SK-N-SH treated with all-trans-retinoic acid at 6 μM for 48 hours (cell line): ENCODE results near the gene PCDH12.

Source experiments
- ATAC-seq: fragments of 200-7000 bp; cut with Tn5 transposase; 3 replicates; pipeline ENCODE4 v1.9.1; 2020; ENCODE audit warnings: mild to moderate bottlenecking, moderate library complexity
- ARNTL ChIP-seq: fragments of 450-650 bp; formaldehyde crosslinking; IDR thresholded peaks from 2 replicates; pipeline ENCODE4 v1.5.0; 2020; ENCODE audit warnings: low read depth, mild to moderate bottlenecking, moderate library complexity, borderline replicate concordance
- BACH2 ChIP-seq: fragments of 250-450 bp; sonication (Bioruptor Pico); IDR thresholded peaks from 2 replicates; pipeline ENCODE4 v1.9.0; 2021; ENCODE audit warnings: mild to moderate bottlenecking, borderline replicate concordance
- ESRRG ChIP-seq: fragments of 250-450 bp; sonication (Bioruptor Pico); IDR thresholded peaks from 2 replicates; pipeline ENCODE4 v1.6.1; 2021; ENCODE audit warnings: mild to moderate bottlenecking
- ISL1 ChIP-seq: fragments of 250-450 bp; sonication (Bioruptor Pico); IDR thresholded peaks from 2 replicates; pipeline ENCODE4 v2.1.2; 2022; ENCODE audit warnings: mild to moderate bottlenecking, moderate library complexity
- OSR1 ChIP-seq: fragments of 250-450 bp; sonication (Bioruptor Pico); IDR thresholded peaks from 2 replicates; pipeline ENCODE4 v1.8.0; 2022; ENCODE audit warnings: moderate library complexity, mild to moderate bottlenecking, inconsistent platforms
- RARB ChIP-seq: fragments of 250-450 bp; sonication (Bioruptor Pico); IDR thresholded peaks from 2 replicates; pipeline ENCODE4 v1.8.0; 2021; ENCODE audit warnings: mild to moderate bottlenecking, moderate library complexity
- SNAI2 ChIP-seq: fragments of 250-450 bp; sonication (Bioruptor Pico); IDR thresholded peaks from 2 replicates; pipeline ENCODE4 v1.5.0; 2020; ENCODE audit warnings: mild to moderate bottlenecking, moderate library complexity
- TCF4 ChIP-seq: fragments of 250-450 bp; sonication (Bioruptor Pico); IDR thresholded peaks from 2 replicates; pipeline ENCODE4 v1.8.0; 2021; ENCODE audit warnings: mild to moderate bottlenecking, moderate library complexity, borderline replicate concordance
- TOX ChIP-seq: fragments of 250-450 bp; sonication (Bioruptor Pico); IDR thresholded peaks from 2 replicates; pipeline ENCODE4 v1.8.0; 2021; ENCODE audit warnings: mild to moderate bottlenecking, moderate library complexity, borderline replicate concordance
- TSHZ2 ChIP-seq: fragments of 250-450 bp; sonication (Bioruptor Pico); IDR thresholded peaks from 2 replicates; pipeline ENCODE4 v1.5.0; 2020; ENCODE audit warnings: mild to moderate bottlenecking, moderate library complexity
- ZC3H10 ChIP-seq: fragments of 250-450 bp; sonication (Bioruptor Pico); IDR thresholded peaks from 2 replicates; pipeline ENCODE4 v1.5.1; 2021; ENCODE audit warnings: mild to moderate bottlenecking, moderate library complexity
- ZFP3 ChIP-seq: fragments of 250-450 bp; sonication (Bioruptor Pico); IDR thresholded peaks from 2 replicates; pipeline ENCODE4 v1.5.0; 2020; ENCODE audit warnings: mild to moderate bottlenecking, moderate library complexity
- ZFP30 ChIP-seq: fragments of 450-650 bp; formaldehyde crosslinking; IDR thresholded peaks from 2 replicates; pipeline ENCODE4 v1.5.0; 2022; ENCODE audit warnings: mild to moderate bottlenecking, moderate library complexity
- ZNF565 ChIP-seq: fragments of 450-650 bp; formaldehyde crosslinking; conservative IDR thresholded peaks from 2 replicates; pipeline ENCODE4 v1.5.0; 2020; ENCODE audit warnings: low read depth, mild to moderate bottlenecking, moderate library complexity
- ZNF70 ChIP-seq: fragments of 450-650 bp; formaldehyde crosslinking; IDR thresholded peaks from 2 replicates; pipeline ENCODE4 v1.5.0; 2020; ENCODE audit warnings: mild to moderate bottlenecking, moderate library complexity
- ZNF8 ChIP-seq: fragments of 450-650 bp; formaldehyde crosslinking; IDR thresholded peaks from 2 replicates; pipeline ENCODE4 v1.5.0; 2020; ENCODE audit warnings: mild to moderate bottlenecking, moderate library complexity
- TF ChIP-seq, protein P1 (sequence below): fragments of 250-450 bp; sonication (Bioruptor Pico); IDR thresholded peaks from 2 replicates; pipeline ENCODE4 v1.8.0; 2020; ENCODE audit warnings: mild to moderate bottlenecking, moderate library complexity, borderline replicate concordance
- TF ChIP-seq, protein P2 (sequence below): fragments of 250-450 bp; sonication (Bioruptor Pico); IDR thresholded peaks from 2 replicates; pipeline ENCODE4 v1.8.0; 2021; ENCODE audit warnings: low read depth, mild to moderate bottlenecking, moderate library complexity, borderline replicate concordance
- TF ChIP-seq, protein P3 (sequence below): fragments of 250-450 bp; sonication (Bioruptor Pico); IDR thresholded peaks from 2 replicates; pipeline ENCODE4 v1.5.1; 2021; ENCODE audit warnings: mild to moderate bottlenecking, moderate library complexity
- TF ChIP-seq, protein P4 (sequence below): fragments of 250-450 bp; sonication (Bioruptor Pico); IDR thresholded peaks from 2 replicates; pipeline ENCODE4 v1.5.1; 2020; ENCODE audit warnings: low read depth, mild to moderate bottlenecking, moderate library complexity

The PCDH12 gene

GRCh38 chr5:141903261-141903660 is 54.7 kb downstream of the PCDH12 start:
- no peak for ATAC-seq
- TF ChIP-seq TSHZ2 (CRISPR knock-in tag) (no peak), ARNTL (CRISPR knock-in tag) (no peak), ZNF70 (CRISPR knock-in tag) (no peak), OSR1 (CRISPR knock-in tag) (no peak), TCF4 (CRISPR knock-in tag) (no peak), TOX (CRISPR knock-in tag) (no peak), ZFP30 (CRISPR knock-in tag) (no peak), ZC3H10 (CRISPR knock-in tag) (no peak)
- TF ChIP-seq, protein P1, sequence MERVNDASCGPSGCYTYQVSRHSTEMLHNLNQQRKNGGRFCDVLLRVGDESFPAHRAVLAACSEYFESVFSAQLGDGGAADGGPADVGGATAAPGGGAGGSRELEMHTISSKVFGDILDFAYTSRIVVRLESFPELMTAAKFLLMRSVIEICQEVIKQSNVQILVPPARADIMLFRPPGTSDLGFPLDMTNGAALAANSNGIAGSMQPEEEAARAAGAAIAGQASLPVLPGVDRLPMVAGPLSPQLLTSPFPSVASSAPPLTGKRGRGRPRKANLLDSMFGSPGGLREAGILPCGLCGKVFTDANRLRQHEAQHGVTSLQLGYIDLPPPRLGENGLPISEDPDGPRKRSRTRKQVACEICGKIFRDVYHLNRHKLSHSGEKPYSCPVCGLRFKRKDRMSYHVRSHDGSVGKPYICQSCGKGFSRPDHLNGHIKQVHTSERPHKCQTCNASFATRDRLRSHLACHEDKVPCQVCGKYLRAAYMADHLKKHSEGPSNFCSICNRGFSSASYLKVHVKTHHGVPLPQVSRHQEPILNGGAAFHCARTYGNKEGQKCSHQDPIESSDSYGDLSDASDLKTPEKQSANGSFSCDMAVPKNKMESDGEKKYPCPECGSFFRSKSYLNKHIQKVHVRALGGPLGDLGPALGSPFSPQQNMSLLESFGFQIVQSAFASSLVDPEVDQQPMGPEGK (CRISPR knock-in tag): no peak

DNA sequence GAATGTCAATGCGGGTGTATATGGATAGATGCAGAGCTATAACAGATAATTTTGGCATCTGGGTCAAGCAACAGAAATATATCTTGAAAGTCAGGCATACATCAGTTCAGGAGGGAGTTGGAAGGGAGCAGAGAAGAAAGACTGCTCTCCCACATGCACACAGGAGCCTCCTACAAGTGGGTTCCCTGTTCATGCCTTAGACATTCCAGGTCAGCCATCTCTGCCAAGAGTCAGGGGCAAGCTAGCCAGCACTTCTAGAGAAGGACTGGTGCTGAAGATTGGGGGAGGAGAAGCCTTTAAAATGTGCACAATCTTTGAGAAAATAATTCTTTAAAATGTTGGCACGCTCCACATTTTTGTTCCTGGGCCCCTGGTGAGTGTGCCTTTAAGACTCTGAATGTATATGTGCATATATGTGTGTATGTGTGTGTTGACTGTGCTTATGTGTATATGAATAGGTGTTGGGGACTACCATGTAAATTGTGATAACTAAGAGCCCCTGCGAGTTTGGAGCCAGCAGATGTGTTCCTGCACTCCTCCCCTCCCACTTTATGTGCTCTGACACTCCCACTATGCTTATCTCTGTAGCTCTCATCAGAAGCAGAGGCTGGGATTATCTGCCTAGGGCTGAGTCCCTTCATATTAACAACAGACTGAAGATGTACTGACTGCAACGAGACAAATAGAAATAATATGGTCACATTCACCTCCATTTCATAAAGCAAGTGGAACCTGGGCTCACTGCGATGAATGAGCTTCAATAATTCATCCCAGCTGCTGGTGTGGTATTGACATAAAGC is 55.8 kb downstream of the PCDH12 start:
- no peak for TF ChIP-seq TOX (CRISPR knock-in tag)
- 0 out of 2 replicates have a peak, but pooled peaks have one; percentile 24 for TF ChIP-seq ZNF70 (CRISPR knock-in tag)
- TF ChIP-seq ZNF565 (CRISPR knock-in tag): no peak
- TF ChIP-seq BACH2 (CRISPR knock-in tag): no peak
- ATAC-seq: no peak; the same call in 2 of the 3 replicates

- ATAC-seq: no peak
- TF ChIP-seq, protein P2, sequence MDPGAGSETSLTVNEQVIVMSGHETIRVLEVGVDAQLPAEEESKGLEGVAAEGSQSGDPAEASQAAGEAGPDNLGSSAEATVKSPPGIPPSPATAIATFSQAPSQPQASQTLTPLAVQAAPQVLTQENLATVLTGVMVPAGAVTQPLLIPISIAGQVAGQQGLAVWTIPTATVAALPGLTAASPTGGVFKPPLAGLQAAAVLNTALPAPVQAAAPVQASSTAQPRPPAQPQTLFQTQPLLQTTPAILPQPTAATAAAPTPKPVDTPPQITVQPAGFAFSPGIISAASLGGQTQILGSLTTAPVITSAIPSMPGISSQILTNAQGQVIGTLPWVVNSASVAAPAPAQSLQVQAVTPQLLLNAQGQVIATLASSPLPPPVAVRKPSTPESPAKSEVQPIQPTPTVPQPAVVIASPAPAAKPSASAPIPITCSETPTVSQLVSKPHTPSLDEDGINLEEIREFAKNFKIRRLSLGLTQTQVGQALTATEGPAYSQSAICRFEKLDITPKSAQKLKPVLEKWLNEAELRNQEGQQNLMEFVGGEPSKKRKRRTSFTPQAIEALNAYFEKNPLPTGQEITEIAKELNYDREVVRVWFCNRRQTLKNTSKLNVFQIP (CRISPR knock-in tag): no peak
- no peak for TF ChIP-seq ZNF8 (CRISPR knock-in tag)
- no peak for TF ChIP-seq ZC3H10 (CRISPR knock-in tag)
- TF ChIP-seq ZFP3 (CRISPR knock-in tag): no peak
- no peak for TF ChIP-seq ZFP30 (CRISPR knock-in tag)
- TF ChIP-seq RARB (CRISPR knock-in tag): no peak
- TF ChIP-seq ISL1 (CRISPR knock-in tag): no peak
- no peak for TF ChIP-seq ARNTL (CRISPR knock-in tag)
- TF ChIP-seq TOX (CRISPR knock-in tag): no peak
- no peak for TF ChIP-seq BACH2 (CRISPR knock-in tag)
- TF ChIP-seq ZNF565 (CRISPR knock-in tag): no peak
- no peak for TF ChIP-seq OSR1 (CRISPR knock-in tag)
- TF ChIP-seq SNAI2: no peak
- TF ChIP-seq, protein P3, sequence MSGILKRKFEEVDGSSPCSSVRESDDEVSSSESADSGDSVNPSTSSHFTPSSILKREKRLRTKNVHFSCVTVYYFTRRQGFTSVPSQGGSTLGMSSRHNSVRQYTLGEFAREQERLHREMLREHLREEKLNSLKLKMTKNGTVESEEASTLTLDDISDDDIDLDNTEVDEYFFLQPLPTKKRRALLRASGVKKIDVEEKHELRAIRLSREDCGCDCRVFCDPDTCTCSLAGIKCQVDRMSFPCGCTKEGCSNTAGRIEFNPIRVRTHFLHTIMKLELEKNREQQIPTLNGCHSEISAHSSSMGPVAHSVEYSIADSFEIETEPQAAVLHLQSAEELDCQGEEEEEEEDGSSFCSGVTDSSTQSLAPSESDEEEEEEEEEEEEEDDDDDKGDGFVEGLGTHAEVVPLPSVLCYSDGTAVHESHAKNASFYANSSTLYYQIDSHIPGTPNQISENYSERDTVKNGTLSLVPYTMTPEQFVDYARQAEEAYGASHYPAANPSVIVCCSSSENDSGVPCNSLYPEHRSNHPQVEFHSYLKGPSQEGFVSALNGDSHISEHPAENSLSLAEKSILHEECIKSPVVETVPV: no peak
- TF ChIP-seq, protein P4, sequence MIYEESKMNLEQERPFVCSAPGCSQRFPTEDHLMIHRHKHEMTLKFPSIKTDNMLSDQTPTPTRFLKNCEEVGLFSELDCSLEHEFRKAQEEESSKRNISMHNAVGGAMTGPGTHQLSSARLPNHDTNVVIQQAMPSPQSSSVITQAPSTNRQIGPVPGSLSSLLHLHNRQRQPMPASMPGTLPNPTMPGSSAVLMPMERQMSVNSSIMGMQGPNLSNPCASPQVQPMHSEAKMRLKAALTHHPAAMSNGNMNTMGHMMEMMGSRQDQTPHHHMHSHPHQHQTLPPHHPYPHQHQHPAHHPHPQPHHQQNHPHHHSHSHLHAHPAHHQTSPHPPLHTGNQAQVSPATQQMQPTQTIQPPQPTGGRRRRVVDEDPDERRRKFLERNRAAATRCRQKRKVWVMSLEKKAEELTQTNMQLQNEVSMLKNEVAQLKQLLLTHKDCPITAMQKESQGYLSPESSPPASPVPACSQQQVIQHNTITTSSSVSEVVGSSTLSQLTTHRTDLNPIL (CRISPR knock-in tag): no peak
- no peak for TF ChIP-seq ESRRG (CRISPR knock-in tag)
These were observed 59.5 kb downstream of the PCDH12 start for GRCh38 chr5:141898448-141899049.
